GM21737 (cell line): ENCODE measurements around the gene ZNF638.
"Not testable (repeated sequence)": the region's sequence is repeated elsewhere in the genome, so short reads cannot be mapped to it uniquely, and the experiment has no call there.

ENCODE experiments used
- ATAC-seq: cut with Tn5 transposase; IDR thresholded peaks from one replicate; pipeline ENCODE4 v1.9.1; 2021; ENCODE audit warnings: mild to moderate bottlenecking, moderate library complexity; ENCODE audit not compliant: unreplicated experiment

The ZNF638 gene

DNA sequence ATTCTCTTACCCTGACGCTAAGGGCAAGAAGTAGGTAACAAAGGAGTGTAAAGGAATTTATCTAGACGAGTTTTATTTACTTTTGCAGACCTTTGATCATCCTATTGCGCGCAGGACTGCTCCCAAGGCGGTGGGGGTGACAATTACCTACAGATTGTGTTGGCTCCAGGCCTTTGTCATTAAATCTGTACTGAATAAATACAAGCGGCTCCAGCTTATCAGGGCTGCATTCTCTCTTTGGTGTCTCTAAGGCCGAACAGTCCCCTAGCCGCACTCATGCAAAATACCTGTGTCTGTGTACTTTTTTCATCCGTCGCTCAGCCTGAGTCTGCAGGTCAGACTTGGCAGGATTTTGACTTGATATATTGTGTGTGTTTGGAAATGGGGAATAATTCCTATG lies 63.9 kb downstream of the ZNF638 start:
- no peak for ATAC-seq

DNA sequence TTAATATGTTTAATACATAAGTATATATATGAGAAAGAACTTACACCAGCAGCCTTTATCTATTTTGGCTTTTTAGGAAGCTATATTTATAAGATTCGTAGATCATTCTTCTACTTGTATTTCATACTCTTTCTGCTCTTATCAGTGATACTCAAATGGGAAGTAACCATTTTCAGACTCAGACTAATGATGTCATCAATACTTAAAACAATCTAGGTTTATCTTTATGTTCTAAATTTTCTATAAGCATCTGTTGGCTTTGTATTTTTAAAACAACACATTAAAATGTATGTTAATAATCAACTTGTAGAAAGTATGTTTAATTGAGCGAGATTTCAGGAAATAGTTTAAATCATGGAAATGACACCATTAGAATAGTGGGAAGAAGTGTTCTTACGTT lies 70.8 kb downstream of the ZNF638 start:
- ATAC-seq = no peak

GRCh38 chr2:71409611-71410010 lies 78.0 kb downstream of the ZNF638 start:
- ATAC-seq = no peak

- no peak for ATAC-seq
These were observed 79.1 kb downstream of the ZNF638 start for GRCh38 chr2:71410696-71411095.

DNA sequence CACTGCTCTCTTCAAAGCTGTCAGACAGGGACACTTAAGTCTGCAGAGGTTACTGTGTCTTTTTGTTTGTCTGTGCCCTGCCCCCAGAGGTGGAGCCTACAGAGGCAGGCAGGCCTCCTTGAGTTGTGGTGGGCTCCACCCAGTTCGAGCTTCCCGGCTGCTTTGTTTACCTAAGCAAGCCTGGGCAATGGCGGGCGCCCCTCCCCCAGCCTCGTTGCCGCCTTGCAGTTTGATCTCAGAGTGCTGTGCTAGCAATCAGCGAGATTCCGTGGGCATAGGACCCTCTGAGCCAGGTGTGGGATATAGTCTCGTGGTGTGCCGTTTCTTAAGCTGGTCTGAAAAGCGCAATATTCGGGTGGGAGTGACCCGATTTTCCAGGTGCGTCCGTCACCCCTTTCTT lies 85.3 kb downstream of the ZNF638 start:
- not testable (repeated sequence) for ATAC-seq

DNA sequence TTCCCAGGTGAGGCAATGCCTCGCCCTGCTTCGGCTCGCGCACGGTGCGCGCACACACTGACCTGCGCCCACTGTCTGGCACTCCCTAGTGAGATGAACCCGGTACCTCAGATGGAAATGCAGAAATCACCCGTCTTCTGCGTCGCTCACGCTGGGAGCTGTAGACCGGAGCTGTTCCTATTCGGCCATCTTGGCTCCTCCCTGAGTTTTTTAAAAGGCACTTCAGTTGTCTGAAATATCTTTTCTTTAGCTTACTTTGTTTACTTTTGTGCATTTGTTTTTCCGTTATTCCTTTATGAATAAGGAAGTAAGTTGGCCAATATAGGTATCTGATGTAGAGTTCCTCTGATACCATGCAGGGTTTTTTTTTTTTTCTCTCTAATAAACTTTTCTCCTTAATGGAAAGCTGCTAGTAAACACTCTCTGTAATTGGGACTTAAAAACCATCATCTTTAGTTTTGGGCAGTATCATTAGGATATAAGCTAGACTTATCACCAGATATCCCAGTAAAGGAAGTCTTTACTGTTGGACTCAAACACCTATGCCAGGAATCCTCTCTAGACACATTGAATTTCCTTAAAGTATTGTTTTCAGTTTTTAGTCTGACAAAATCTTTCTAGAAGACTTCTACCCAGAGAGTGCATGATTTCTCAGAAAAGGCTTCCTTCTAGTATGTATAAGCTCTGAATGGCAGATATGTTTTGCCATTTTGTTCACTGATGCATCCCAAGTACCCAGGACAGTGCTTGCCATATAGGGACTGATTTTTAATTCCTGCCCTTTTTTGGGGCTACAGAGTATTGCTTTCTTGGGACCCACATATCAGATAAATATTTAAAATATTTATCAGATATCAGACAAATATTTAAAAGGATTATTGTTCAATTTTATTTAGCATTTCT lies 86.0 kb downstream of the ZNF638 start:
- no peak for ATAC-seq

- ATAC-seq = no peak
These were observed 87.6 kb downstream of the ZNF638 start for GRCh38 chr2:71419145-71419544.

GRCh38 chr2:71419976-71420375 lies 88.4 kb downstream of the ZNF638 start:
- no peak for ATAC-seq

DNA sequence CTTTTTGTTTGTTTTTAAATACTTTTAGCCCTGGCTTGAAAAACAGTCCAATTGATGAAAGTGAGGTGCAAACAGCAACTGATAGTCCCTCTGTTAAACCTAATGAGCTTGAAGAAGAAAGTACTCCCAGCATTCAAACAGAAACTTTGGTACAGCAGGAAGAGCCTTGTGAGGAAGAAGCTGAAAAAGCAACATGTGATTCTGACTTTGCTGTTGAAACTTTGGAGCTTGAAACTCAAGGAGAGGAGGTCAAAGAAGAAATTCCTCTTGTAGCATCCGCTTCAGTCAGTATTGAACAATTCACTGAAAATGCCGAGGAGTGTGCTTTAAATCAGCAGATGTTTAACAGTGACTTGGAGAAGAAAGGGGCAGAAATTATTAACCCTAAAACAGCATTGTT lies 91.2 kb downstream of the ZNF638 start:
- ATAC-seq = no peak

GRCh38 chr2:71423817-71424420 lies 92.3 kb downstream of the ZNF638 start:
- no peak for ATAC-seq

GRCh38 chr2:71426721-71427120 lies 95.1 kb downstream of the ZNF638 start:
- no peak for ATAC-seq

- no peak for ATAC-seq
These were observed 97.1 kb downstream of the ZNF638 start for GRCh38 chr2:71428472-71429383.

DNA sequence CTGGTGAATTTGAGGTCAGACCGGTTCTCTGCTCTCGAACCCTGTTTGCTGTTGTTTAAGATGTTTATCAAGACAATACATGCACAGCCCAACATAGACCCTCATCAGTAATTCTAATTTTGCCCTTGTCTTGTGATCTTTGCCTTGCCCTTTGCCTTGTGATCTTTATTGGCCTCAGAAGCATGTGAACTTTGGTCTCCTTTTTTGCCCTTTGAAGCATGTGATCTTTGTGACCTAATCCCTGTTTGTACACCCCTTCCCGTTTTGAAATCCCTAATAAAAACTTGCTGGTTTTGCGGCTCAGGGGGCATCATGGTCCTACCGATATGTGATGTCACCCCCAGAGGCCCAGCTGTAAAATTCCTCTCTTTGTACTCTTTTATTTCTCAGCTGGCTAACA lies 113.6 kb downstream of the ZNF638 start:
- not testable (repeated sequence) for ATAC-seq

GRCh38 chr2:71446505-71446904 lies 114.9 kb downstream of the ZNF638 start:
- no peak for ATAC-seq

GRCh38 chr2:71449343-71449742 lies 117.8 kb downstream of the ZNF638 start:
- ATAC-seq = no peak

- no peak for ATAC-seq
These were observed 120.1 kb downstream of the ZNF638 start for GRCh38 chr2:71451705-71452104.

- ATAC-seq = no peak
These were observed 121.0 kb downstream of the ZNF638 start for GRCh38 chr2:71452565-71452964.

- ATAC-seq = no peak
These were observed 122.0 kb downstream of the ZNF638 start, which contains the start of gene DYSF for GRCh38 chr2:71453404-71454220. DYSF (plus strand) TSS chr2:71453561.

DNA sequence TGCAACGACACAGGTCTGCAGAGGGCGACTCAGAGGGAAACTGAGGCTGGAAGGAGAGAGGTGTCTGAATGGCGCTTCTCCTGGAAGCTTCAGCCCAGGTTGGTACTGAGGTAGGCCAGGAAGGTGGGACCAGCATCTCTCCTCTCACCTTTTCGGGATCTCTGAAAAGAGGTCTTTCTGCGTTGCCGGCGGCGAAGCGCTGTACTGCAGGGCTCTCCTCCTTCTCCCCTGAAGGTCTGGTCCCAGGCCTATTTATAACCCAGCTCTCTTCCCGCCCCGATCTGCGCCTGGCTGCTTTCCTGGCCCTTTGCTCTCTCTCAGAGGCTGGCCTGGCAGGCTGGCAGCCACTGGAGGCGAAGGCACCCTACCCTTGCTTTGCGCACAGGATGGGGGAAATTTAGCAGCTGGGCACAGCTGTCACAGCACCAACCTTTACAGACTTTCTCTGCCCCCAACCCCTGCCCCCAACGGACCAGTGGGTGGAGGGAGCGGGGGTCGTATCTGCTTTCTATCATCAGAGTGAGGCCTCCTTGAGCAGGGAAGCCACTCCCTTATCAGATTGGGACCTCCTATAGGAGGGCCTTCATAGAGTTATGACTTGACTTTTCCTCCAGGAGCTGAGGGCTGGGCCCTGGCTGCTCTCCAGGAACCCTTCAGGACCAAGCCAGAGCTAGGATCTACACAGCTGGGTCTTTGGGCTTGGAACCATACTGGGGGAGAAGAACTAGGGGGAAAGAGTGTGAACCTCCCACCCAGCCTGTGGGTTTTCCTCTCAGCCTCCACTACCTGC lies 122.8 kb downstream of the ZNF638 start:
- ATAC-seq = no peak
